Breast epithelium (tissue), 4 donors: Measurements from ENCODE around the gene PDHB. TPM values are rescaled to one million over a fixed set of nuclear protein-coding genes. Genes with fewer than 3 reads are reported as not detected.

Source experiments
- DNase-seq, 2 donors: peaks; one replicate each; pipeline ENCODE4 v3.0.0-alpha.2; 2019; ENCODE audit warnings: low spot score in 2 of 2
- H3K27ac ChIP-seq, 2 donors: fragments of 200-600 bp; sonication (generic) in 1 of 2; one replicate each; pipeline ENCODE4 v1.5.1; 2016 to 2019; ENCODE audit warnings: mild to moderate bottlenecking in 1 of 2
- H3K27me3 ChIP-seq, 2 donors: fragments of 200-600 bp; sonication (generic) in 1 of 2; one replicate each; pipeline versions ENCODE4 v1.5.1 to v1.6.0; 2017 to 2019; ENCODE audit warnings: control low read depth in 1 of 2, mild to moderate bottlenecking in 1 of 2
- H3K36me3 ChIP-seq: fragments of 200-600 bp; one replicate; pipeline ENCODE4 v1.5.1; 2019
- H3K4me1 ChIP-seq, 2 donors: fragments of 200-600 bp; sonication (generic); one replicate each; pipeline ENCODE4 v1.5.1; 2016 to 2019; ENCODE audit warnings: control low read depth in 1 of 2
- H3K4me3 ChIP-seq, 3 donors: fragments of 200-600 bp; sonication (generic); 1 replicate in 2 of 3; 2 replicates in 1 of 3; pipeline ENCODE4 v1.5.1; 2016 to 2019; ENCODE audit warnings: mild to moderate bottlenecking in 3 of 3, moderate library complexity in 2 of 3
- H3K9me3 ChIP-seq, 2 donors: fragments of 200-600 bp; sonication (generic) in 1 of 2; one replicate each; pipeline ENCODE4 v1.5.1; 2016 to 2019; ENCODE audit warnings: control low read depth in 1 of 2
- POLR2A ChIP-seq: fragments of 450-650 bp; IDR thresholded peaks from one replicate; pipeline ENCODE4 v1.6.1; 2016; ENCODE audit warnings: antibody characterized with exemption, mild to moderate bottlenecking, moderate library complexity
- POLR2AphosphoS5 ChIP-seq, 3 donors: sonication (generic); formaldehyde crosslinking; IDR thresholded peaks; one replicate each; pipeline ENCODE4 v1.6.1; 2017; ENCODE audit warnings: antibody characterized with exemption in 3 of 3
- intact Hi-C: fragments of 100-400 bp; cut with DNase I; formaldehyde crosslinking; loops from one replicate; pipeline ENCODE4 v1.15.1; 2023; ENCODE audit warnings: low total_unique reads
- total RNA-seq, 3 donors: library from RNA; depleted of rRNA; stranded (reverse); fragments of >200 nt; gene quantifications; one replicate each; pipeline ENCODE4 v1.1.0, GENCODE V29; 2016
- TF ChIP-seq, protein P1 (sequence below), 3 donors: fragments of 450-650 bp; IDR thresholded peaks; one replicate each; pipeline ENCODE4 v1.5.1; 2016 to 2017; ENCODE audit warnings: antibody characterized with exemption in 3 of 3, mild to moderate bottlenecking in 3 of 3, moderate library complexity in 3 of 3

PDHB gene
- total RNA-seq, 3 donors from 2014 or later: 56.0 to 68.2 (median 57.1) TPM

DNA sequence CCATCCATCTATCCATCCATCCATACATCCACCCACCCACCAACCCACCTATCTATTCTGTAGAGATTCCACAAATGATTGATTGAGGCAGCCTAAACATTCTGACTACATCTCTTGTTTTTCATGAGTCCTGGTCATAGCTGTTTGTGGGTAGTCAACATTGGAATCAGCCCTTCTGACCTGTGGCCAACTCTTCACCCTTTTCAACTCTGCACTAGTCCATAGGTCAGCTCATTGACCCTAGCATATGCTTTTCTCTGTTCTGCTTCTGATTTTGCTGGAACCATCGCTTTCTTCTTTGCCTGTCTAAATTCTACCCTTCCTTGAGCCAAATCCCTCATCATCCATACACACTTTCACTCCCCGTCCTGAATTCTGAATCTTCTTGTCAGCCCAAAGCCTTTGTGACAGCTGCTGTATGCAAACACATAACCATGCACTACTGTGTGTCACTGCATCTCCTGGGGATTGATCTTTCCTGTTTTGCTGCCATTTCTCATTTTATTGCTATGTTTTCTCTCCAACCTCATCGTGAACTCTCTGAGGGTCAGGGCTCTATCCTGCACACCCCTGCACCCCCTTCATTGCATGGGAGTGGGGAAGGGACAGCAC, 41.4 kb upstream of the PDHB start:
- Histone ChIP-seq H3K27me3 (no peaks in the 10 kb centered on the region), H3K36me3 (no peaks in the 10 kb centered on the region), H3K4me3 (no peak overlapping the region), H3K4me1 (no peaks in the 10 kb centered on the region), H3K9me3 (no peaks in the 10 kb centered on the region), H3K27ac (no peak overlapping the region)
- DNase-seq: no peak
- TF ChIP-seq, protein P1, sequence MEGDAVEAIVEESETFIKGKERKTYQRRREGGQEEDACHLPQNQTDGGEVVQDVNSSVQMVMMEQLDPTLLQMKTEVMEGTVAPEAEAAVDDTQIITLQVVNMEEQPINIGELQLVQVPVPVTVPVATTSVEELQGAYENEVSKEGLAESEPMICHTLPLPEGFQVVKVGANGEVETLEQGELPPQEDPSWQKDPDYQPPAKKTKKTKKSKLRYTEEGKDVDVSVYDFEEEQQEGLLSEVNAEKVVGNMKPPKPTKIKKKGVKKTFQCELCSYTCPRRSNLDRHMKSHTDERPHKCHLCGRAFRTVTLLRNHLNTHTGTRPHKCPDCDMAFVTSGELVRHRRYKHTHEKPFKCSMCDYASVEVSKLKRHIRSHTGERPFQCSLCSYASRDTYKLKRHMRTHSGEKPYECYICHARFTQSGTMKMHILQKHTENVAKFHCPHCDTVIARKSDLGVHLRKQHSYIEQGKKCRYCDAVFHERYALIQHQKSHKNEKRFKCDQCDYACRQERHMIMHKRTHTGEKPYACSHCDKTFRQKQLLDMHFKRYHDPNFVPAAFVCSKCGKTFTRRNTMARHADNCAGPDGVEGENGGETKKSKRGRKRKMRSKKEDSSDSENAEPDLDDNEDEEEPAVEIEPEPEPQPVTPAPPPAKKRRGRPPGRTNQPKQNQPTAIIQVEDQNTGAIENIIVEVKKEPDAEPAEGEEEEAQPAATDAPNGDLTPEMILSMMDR (IDR thresholded peaks at IDR 0.05): no peak
- no peak for TF ChIP-seq POLR2AphosphoS5 (IDR thresholded peaks at IDR 0.05)
- no peak for TF ChIP-seq POLR2A
- intact Hi-C loops: no loop called here

DNA sequence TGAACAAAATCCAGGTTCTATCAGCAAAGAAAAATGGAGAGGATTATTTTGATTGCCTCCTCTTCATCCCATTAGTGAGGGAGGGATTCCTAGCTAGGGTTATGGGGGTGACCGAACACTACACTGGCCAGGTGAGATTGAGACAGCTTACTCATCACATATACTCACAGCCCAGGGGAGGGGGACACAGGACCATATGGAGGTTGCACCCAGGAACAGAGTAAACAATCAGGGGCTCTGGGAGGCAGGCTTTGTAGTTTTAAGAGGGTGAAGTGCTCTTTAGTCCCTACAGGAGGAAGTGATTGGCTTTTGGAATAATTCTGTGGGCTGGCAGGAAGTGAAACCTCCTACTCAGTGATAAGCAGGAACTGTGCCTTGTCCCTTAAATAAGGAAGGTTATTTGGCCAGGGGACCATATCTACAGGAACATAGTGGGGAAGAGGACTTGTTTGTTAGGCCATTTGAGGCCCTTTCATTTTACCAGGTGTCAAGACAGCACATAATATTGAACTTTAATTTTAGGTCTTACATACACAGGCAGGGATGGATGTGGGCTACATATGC, 40.8 kb upstream of the PDHB start:
- no peaks in the 10 kb centered on the region for H3K4me1 ChIP-seq
- no peaks in the 10 kb centered on the region for H3K36me3 ChIP-seq
- TF ChIP-seq POLR2A (no peak), POLR2AphosphoS5 (IDR thresholded peaks at IDR 0.05) (no peak)
- TF ChIP-seq, protein P1 (IDR thresholded peaks at IDR 0.05): no peak
- no peak overlapping the region for H3K4me3 ChIP-seq
- no peaks in the 10 kb centered on the region for H3K9me3 ChIP-seq
- intact Hi-C loops: no loop called here
- no peak for DNase-seq
- no peak overlapping the region for H3K27ac ChIP-seq
- H3K27me3 ChIP-seq: no peaks in the 10 kb centered on the region

DNA sequence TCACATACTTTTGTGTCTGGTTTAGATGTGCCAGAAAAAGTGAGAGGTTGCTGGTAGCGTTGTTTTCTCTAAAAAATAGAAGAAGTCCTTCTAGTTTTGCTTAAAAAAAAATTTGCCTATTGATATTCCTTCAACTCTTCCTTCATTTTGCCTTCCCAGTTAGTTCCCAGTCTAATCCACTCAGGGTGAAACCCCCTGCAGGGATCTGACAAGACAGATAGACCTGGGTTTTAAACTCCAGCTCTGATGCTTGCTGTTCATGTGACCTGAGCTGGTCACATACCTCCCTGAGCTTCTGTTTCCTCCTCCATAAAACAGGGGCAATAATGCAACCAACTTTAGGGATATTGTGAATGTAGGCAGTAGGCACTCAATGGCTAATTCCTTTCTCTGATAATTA, 39.6 kb upstream of the PDHB start:
- Histone ChIP-seq H3K4me3 (no peak overlapping the region), H3K27ac (no peak overlapping the region), H3K4me1 (no peaks in the 10 kb centered on the region), H3K27me3 (no peaks in the 10 kb centered on the region), H3K9me3 (no peaks in the 10 kb centered on the region), H3K36me3 (no peaks in the 10 kb centered on the region)
- intact Hi-C loops: no loop called here
- no peak for TF ChIP-seq POLR2AphosphoS5 (IDR thresholded peaks at IDR 0.05)
- TF ChIP-seq, protein P1 (IDR thresholded peaks at IDR 0.05): no peak
- no peak for TF ChIP-seq POLR2A
- DNase-seq: no peak

DNA sequence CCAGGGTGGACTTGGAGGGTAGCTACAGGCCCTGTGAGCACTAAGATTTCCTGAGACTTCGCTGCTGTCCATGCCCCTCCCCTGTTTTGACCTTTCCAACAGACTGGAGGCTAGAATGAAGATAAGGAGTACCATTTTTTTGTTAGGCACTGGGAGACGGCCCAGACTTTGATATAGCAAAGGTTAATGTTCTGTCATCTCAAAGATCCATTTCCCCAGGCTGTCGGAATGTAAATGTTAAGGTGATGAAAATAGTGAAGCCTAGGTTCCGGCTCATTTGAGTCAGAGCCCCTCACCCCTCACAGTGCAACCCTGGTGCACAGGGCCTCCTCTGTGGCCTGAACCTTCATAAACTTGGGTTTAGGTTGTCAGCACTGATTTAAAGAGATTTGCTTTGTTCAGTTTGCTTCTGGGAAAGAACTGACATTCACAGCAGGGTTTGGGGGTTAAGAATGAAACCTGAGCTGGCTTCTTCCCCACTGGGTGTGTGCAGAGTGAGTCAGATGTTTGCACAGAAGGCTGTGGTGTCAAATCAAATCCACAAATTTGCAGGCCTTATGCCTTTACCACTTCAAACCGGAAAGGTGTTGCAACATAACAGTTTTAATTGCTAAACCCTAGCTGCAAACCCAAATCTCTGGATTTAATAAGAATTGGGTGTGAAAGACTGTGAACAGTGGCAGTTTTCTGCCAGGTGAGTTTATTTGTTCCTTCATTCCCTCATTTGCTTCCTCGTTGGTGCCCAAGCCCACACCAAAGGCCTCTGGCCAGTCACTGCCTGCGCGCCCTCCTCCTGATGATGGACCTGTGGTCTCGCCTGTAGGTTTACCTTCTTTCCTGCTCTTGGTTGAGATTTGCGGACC, 37.6 kb upstream of the PDHB start:
- H3K36me3 ChIP-seq: no peaks in the 10 kb centered on the region
- H3K27ac ChIP-seq: peak overlapping the region; percentile 57 to 68
- H3K4me1 ChIP-seq: no peaks in the 10 kb centered on the region
- peak in 1 of 2 donors; percentile 37 for DNase-seq
- intact Hi-C loops: no loop called here
- H3K4me3 ChIP-seq: no peak overlapping the region
- no peaks in the 10 kb centered on the region for H3K9me3 ChIP-seq
- no peak for TF ChIP-seq POLR2A
- peak in 1 of 3 donors; percentile 23 for TF ChIP-seq POLR2AphosphoS5 (IDR thresholded peaks at IDR 0.05)
- no peaks in the 10 kb centered on the region for H3K27me3 ChIP-seq

DNA sequence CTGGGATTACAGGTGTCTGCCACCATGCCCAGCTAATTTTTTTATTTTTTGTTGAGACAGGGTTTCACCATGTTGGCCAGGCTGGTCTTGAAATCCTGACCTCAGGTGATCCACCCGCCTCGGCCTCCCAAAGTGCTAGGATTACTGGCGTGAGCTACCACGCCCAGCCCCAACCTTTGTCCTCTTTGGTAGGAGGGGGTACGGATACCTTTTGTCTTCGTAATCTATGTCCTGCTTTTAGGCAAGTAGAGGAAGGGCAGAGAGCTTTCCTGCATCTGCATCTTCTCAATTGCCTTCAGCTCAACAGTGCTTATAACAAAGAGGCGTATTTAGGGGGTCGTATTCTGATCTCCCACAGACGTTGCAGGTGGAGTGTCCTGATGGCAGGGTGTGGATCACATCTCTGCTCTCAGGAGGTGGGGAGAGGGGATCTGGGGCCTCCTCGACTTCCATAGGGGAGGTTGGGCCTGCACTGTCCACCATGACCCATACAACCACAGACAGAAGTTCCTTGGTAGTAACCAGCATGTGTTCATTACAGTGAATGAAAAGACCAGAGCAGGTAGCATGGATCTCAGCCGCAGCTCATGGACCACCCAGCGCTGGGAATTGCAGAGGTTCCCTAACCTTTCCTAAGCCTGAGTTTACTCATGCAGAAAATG, 36.9 kb upstream of the PDHB start:
- Histone ChIP-seq H3K27me3 (no peaks in the 10 kb centered on the region), H3K4me1 (no peaks in the 10 kb centered on the region), H3K36me3 (no peaks in the 10 kb centered on the region), H3K9me3 (no peaks in the 10 kb centered on the region), H3K27ac (peak overlapping the region in 1 of 2 donors; percentile 34), H3K4me3 (no peak overlapping the region)
- intact Hi-C loops: no loop called here
- TF ChIP-seq POLR2AphosphoS5 (IDR thresholded peaks at IDR 0.05) (no peak), POLR2A (no peak)
- TF ChIP-seq, protein P1 (IDR thresholded peaks at IDR 0.05): no peak
- no peak for DNase-seq
